NOMO-1 (cell line): ENCODE data around the gene TRAPPC13.

Experiments
- DNase-seq, 2 experiments: peaks; one replicate each; lab custom pipeline; 2025; ENCODE audit not compliant: unreplicated experiment in 2 of 2; lab: John Stamatoyannopoulos, UW

The TRAPPC13 gene

GRCh38 chr5:65676056-65676455 lies 51.2 kb downstream of the TRAPPC13 start:
- peak in 1 of 2 experiments; percentile 19 for DNase-seq

GRCh38 chr5:65682148-65682547 lies 57.3 kb downstream of the TRAPPC13 start:
- no peak for DNase-seq

- DNase-seq, result no peak
Observed at GRCh38 chr5:65693121-65693520, 68.3 kb downstream of the TRAPPC13 start.

DNA sequence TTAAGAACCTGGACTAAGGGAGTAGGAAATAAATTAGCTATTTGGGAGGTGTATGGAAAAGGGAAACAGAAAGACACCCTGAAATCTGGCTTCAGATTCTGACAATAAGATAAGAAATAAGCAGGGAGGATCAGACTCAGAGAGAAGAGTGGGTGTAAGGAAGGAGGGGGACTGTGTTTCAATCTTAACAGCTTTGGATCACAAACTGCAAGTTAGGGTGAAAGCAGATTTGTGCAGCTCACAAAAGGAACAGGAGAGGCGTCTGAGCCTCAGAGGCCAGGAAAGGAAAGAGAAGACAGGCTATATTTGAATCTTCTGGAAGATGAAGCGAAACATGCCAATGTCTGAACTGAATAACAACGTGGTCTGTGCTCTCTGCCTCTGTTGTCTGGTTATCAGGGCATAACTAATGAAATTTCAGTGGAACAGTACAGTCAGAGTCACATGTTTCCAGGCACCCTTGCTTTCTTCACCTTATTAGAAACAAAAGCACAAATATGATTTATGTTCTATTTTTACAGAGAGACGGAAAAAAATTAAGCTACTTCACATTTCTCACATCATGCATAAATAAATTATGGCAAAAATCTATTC lies 70.4 kb downstream of the TRAPPC13 start:
- DNase-seq, result no peak

DNA sequence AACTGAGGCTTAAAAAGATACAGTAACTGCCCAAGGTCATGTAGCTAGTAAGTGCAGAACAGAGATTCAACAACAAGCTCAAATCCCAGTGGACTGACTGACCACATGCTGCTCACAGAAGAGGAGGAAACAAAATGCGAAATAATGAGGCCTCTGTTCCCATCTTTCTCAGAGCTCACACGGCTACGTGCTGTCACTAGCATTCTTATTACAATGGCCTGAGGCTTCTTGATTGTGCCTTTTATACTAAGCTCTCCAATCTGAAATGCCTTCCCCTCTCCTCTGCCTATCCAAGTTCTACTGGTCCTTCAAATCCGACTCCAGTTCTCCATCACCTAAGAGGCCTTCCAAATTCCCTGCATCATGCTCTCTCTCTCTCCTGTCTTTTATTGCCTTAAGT lies 71.1 kb downstream of the TRAPPC13 start:
- no peak for DNase-seq

DNA sequence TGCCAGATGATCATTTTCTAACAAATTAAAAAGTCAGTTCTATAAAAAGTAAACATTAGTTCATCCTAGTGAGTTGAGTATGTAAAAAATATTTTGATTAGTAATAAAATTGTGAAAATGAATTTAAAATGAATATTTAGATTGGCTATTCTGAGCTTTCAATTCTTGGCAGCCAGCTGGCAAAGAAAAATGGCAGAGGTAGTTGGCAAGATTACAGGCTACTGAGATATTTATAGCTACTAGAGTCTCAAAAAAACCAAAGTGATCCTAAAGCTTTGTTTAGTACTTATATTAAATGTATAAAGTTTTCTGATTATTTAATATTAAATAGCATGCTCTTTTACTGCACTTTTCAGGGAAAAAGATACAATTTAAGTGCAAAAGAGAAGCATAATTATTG lies 72.1 kb downstream of the TRAPPC13 start:
- no peak for DNase-seq

DNA sequence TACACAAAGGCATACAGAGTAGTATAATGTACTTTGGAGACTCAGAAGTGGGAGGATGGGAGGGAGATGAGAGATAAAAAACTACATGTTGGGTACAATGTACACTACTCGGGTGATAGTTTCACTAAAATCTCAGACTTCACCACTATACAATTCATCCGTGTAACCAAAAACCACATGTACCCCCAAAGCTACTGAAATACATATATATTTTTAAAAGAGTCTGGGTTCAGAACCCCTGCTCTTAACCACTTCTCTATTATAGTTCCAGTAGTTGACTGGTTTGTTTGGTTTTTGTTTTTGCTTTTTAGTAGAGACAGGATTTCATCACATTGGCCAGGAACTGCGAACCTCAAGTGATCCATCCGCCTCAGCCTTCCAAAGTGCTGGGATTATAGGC lies 74.5 kb downstream of the TRAPPC13 start:
- DNase-seq, result no peak

DNA sequence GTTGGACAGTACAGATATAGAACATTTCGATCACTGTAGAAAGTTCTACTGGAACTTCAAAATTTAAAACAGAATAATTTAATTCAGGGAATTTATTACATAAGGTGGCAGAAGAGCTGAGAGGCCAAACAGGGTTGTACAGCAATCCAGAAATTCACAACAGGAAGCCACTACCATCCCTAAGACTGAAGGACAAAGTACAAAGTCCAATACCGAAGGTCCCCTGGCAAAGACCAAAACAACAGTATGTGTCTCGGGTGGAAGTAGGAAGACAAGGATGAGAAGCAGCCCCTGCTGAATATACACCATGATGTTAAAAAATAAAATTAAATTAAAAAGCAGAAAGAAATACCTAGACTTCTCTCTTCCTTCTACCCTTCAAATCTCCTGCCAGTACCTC lies 77.2 kb downstream of the TRAPPC13 start:
- DNase-seq, result no peak

- DNase-seq, result no peak
Observed at GRCh38 chr5:65704621-65705239, 79.9 kb downstream of the TRAPPC13 start.

DNA sequence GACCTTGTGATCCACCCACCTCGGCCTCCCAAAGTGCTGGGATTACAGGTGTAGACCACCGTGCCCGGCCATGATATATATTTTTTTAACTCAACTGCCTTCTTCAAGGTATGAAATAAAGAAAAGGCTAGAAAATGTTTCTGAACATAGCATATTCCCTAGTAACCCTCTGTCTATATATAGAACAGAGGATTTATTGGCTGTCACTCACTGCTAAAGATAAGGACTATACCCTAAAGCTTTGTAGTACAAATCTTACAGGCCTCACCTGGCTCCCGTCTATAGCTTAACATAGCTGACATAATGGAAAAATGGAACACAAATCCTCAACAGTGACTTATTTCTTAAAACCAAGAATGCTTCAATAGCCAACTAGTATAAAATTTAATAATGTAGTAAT lies 82.8 kb downstream of the TRAPPC13 start:
- DNase-seq, result no peak

DNA sequence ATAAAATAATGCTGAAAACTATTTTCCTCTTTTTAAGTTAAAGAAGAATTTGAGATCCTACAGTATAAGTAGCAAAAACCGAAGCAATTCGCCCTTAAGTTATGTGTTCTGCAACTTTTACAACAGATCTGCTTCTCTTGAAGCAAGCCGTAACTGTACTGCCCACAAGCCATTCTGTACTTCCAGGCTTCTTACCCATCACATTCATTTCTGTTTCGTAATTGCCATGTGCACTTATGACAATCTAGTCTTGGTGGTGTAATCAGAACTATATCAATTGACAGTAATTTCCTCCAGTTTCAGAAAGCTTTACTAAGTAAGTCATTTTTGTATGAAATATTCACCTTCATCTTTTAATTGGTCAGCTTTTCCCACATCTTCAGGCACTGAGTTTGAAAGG lies 83.3 kb downstream of the TRAPPC13 start:
- DNase-seq, result peak; percentile 52 to 73
